IMR-90 (cell line): Measurements from ENCODE around the gene LCA5L.

Experiments
- POLR2A ChIP-seq: IDR thresholded peaks from 2 replicates; pipeline ENCODE4 v1.6.1; 2012; ENCODE audit warnings: mild to moderate bottlenecking, low read depth, low read length
- RFX5 ChIP-seq: IDR thresholded peaks from 2 replicates; pipeline ENCODE4 v1.8.0; 2012; ENCODE audit warnings: low read depth, mild to moderate bottlenecking, low read length, moderate library complexity
- TF ChIP-seq, protein P1 (sequence below): conservative IDR thresholded peaks from 2 replicates; pipeline ENCODE4 v1.5.1; 2012; ENCODE audit warnings: mild to moderate bottlenecking, low read depth, low read length, improper control_type of control experiment
- TF ChIP-seq, protein P2 (sequence below): fragments of 150-350 bp; IDR thresholded peaks from 2 replicates; pipeline ENCODE4 v1.6.1; 2017; ENCODE audit warnings: mild to moderate bottlenecking, antibody characterized with exemption, low read length, low read depth

DNA sequence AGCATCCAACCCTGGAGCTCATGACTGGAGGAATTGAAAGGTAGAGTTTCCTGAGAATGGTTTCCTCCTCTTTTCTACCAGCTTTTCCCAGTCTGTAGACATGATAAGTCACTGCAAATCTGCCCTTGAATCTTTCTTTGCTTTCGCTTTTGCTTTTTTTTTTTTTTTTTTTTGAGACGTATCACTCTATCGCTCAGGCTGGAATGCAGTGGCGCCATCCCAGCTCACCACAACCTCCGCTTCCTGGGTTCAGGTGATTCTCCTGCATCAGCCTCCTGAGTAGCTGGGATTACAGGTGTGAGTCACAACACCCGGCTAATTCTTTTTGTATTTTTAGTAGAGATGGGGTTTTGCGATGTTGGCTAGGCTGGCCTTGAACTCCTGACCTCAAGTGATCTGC is 1.7 kb upstream of the LCA5L start:
- TF ChIP-seq RFX5, result no peak
- TF ChIP-seq, protein P1, sequence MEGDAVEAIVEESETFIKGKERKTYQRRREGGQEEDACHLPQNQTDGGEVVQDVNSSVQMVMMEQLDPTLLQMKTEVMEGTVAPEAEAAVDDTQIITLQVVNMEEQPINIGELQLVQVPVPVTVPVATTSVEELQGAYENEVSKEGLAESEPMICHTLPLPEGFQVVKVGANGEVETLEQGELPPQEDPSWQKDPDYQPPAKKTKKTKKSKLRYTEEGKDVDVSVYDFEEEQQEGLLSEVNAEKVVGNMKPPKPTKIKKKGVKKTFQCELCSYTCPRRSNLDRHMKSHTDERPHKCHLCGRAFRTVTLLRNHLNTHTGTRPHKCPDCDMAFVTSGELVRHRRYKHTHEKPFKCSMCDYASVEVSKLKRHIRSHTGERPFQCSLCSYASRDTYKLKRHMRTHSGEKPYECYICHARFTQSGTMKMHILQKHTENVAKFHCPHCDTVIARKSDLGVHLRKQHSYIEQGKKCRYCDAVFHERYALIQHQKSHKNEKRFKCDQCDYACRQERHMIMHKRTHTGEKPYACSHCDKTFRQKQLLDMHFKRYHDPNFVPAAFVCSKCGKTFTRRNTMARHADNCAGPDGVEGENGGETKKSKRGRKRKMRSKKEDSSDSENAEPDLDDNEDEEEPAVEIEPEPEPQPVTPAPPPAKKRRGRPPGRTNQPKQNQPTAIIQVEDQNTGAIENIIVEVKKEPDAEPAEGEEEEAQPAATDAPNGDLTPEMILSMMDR, result no peak
- no peak for TF ChIP-seq POLR2A
- TF ChIP-seq, protein P2, sequence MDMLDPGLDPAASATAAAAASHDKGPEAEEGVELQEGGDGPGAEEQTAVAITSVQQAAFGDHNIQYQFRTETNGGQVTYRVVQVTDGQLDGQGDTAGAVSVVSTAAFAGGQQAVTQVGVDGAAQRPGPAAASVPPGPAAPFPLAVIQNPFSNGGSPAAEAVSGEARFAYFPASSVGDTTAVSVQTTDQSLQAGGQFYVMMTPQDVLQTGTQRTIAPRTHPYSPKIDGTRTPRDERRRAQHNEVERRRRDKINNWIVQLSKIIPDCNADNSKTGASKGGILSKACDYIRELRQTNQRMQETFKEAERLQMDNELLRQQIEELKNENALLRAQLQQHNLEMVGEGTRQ, result no peak
